Measurements from ENCODE around the gene RHOH.

Gene RHOH

GRCh38 chr4:40205259-40206198, 8.7 kb downstream of the RHOH start:
- no peak for DNase-seq (ENCODE audit: low read depth in 3 of 3)

- DNase-seq (ENCODE audit: low read depth in 3 of 3) = no peak
These were observed 9.6 kb downstream of the RHOH start for GRCh38 chr4:40206426-40206825.

GRCh38 chr4:40209401-40209800, 12.6 kb downstream of the RHOH start:
- DNase-seq (ENCODE audit: low read depth in 3 of 3) = no peak

GRCh38 chr4:40210776-40211175, 13.9 kb downstream of the RHOH start:
- no peak for DNase-seq (ENCODE audit: low read depth in 3 of 3)

GRCh38 chr4:40211224-40212185, 14.7 kb downstream of the RHOH start:
- no peak for DNase-seq (ENCODE audit: low read depth in 3 of 3)

- no peak for DNase-seq (ENCODE audit: low read depth in 3 of 3)
These were observed 16.1 kb downstream of the RHOH start for GRCh38 chr4:40212674-40213527.

- no peak for DNase-seq (ENCODE audit: low read depth in 3 of 3)
These were observed 17.2 kb downstream of the RHOH start for GRCh38 chr4:40214038-40214437.

GRCh38 chr4:40214661-40215418, 18.0 kb downstream of the RHOH start:
- no peak for DNase-seq (ENCODE audit: low read depth in 3 of 3)

- DNase-seq (ENCODE audit: low read depth in 3 of 3) = no peak
These were observed 20.0 kb downstream of the RHOH start for GRCh38 chr4:40216622-40217366.

- DNase-seq (ENCODE audit: low read depth in 3 of 3) = no peak
These were observed 24.9 kb downstream of the RHOH start for GRCh38 chr4:40221744-40222143.

- DNase-seq (ENCODE audit: low read depth in 3 of 3) = no peak
These were observed 26.5 kb downstream of the RHOH start for GRCh38 chr4:40223343-40223742.

- no peak for DNase-seq (ENCODE audit: low read depth in 3 of 3)
These were observed 27.6 kb downstream of the RHOH start for GRCh38 chr4:40224432-40224831.

- DNase-seq (ENCODE audit: low read depth in 3 of 3) = no peak
These were observed 28.7 kb downstream of the RHOH start for GRCh38 chr4:40225497-40225896.

- DNase-seq (ENCODE audit: low read depth in 3 of 3) = peak in 1 of 3 donors; percentile 66
These were observed 30.5 kb downstream of the RHOH start for GRCh38 chr4:40227284-40227683.

GRCh38 chr4:40228497-40229365, 31.9 kb downstream of the RHOH start:
- no peak for DNase-seq (ENCODE audit: low read depth in 3 of 3)

- DNase-seq (ENCODE audit: low read depth in 3 of 3) = no peak
These were observed 34.6 kb downstream of the RHOH start for GRCh38 chr4:40231316-40231863.

GRCh38 chr4:40232610-40233009, 35.8 kb downstream of the RHOH start:
- no peak for DNase-seq (ENCODE audit: low read depth in 3 of 3)

- DNase-seq (ENCODE audit: low read depth in 3 of 3) = no peak
These were observed 36.4 kb downstream of the RHOH start for GRCh38 chr4:40233227-40233626.

Data from stimulated activated CD4-positive, alpha-beta T cell treated with anti-CD3 and anti-CD28 coated beads, TNF-alpha, amount 100 ng/mL, for 48 hours (primary cell).